K562 (cell line): Measurements from ENCODE around the gene CCDC106. TPM values are rescaled to one million over a fixed set of nuclear protein-coding genes. Genes with fewer than 3 reads are reported as not detected.

ENCODE experiments used
- ATAC-seq: fragments of 200-7000 bp; cut with Tn5 transposase; 3 replicates; pipeline ENCODE4 v1.9.1; 2020; ENCODE audit warnings: moderate library complexity
- BruUV-seq: library from RNA; stranded (reverse); fragments of 400-500 nt; replicated peaks from 2 replicates; lab custom pipeline; 2021; lab: Mats Ljungman, UMichigan
- CTCF ChIA-PET: fragments of 300-600 bp; formaldehyde crosslinking; extraction: SDS; loops from one replicate; lab custom pipeline; 2021; ENCODE audit warnings: low intra/inter-chr PET ratio; lab: Yijun Ruan, JAX
- POLR2A ChIA-PET: fragments of 300-600, 350-650 bp; sonication (Branson Sonifier 250); formaldehyde crosslinking; extraction: SDS; loops from one replicate; lab custom pipeline; 2021; ENCODE audit warnings: antibody characterized with exemption, inconsistent platforms; lab: Yijun Ruan, JAX
- DNase-seq, 4 experiments: peaks; one replicate each; pipeline versions ENCODE4 v3.0.0 to v3.0.0-alpha.2; 2011 to 2018; ENCODE audit warnings: low spot score in 3 of 4, mixed read lengths in 3 of 4; ENCODE audit errors: extremely low read depth in 1 of 4
- FAIRE-seq: peaks from 2 replicates; lab custom pipeline; 2011; peaks lifted over from hg19 to GRCh38; lab: Jason Lieb, UNC
- H2AFZ ChIP-seq: 2 replicates; pipeline ENCODE4 v1.6.0; 2011; ENCODE audit warnings: low read depth, low read length, control low read depth, inconsistent platforms
- H3K27ac ChIP-seq: fragments of 200-600 bp; 3 replicates; pipeline ENCODE4 v1.8.0; 2011; ENCODE audit warnings: low read depth, mild to moderate bottlenecking, control low read depth, inconsistent platforms, low read length, moderate library complexity, mixed read lengths; ENCODE audit errors: extremely low read depth
- H3K27me3 ChIP-seq, 2 experiments: fragments of 300-600 bp in 1 of 2; 2 replicates in 1 of 2; 3 replicates in 1 of 2; pipeline versions ENCODE4 v1.6.0 to v1.8.0; 2011; ENCODE audit warnings: inconsistent platforms in 2 of 2, low read length in 2 of 2, mild to moderate bottlenecking in 1 of 2, mixed read lengths in 1 of 2, moderate library complexity in 1 of 2; ENCODE audit not compliant: control insufficient read depth in 2 of 2, insufficient read depth in 2 of 2
- H3K36me3 ChIP-seq: fragments of 300-600 bp; 3 replicates; pipeline ENCODE4 v1.8.0; 2011; ENCODE audit warnings: mild to moderate bottlenecking, low read length, inconsistent platforms; ENCODE audit not compliant: control insufficient read depth, insufficient read depth
- H3K4me1 ChIP-seq, 2 experiments: fragments of 200-600 bp in 1 of 2; replicated peaks in 1 of 2; 2 replicates in 1 of 2; 3 replicates in 1 of 2; pipeline versions ENCODE4 v1.5.1 to v1.8.0; 2011; ENCODE audit warnings: inconsistent platforms in 2 of 2, low read length in 2 of 2, mild to moderate bottlenecking in 1 of 2, mixed read lengths in 1 of 2, moderate library complexity in 1 of 2; ENCODE audit not compliant: control insufficient read depth in 2 of 2, insufficient read depth in 2 of 2
- H3K4me2 ChIP-seq: 2 replicates; pipeline ENCODE4 v1.6.1; 2011; ENCODE audit warnings: low read length, control low read depth, inconsistent platforms, mixed read lengths; ENCODE audit not compliant: insufficient read depth
- H3K4me3 ChIP-seq: fragments of 200-600 bp; sonication (generic), shearing (Covaris generic); 2 replicates; pipeline ENCODE4 v1.5.1; 2016; ENCODE audit warnings: control low read depth, inconsistent platforms
- H3K79me2 ChIP-seq: fragments of 200-600 bp; 3 replicates; pipeline ENCODE4 v1.8.0; 2011; ENCODE audit warnings: low read length, inconsistent platforms; ENCODE audit not compliant: control insufficient read depth, insufficient read depth
- H3K9ac ChIP-seq, 2 experiments: 2 replicates each; pipeline versions ENCODE4 v1.6.0 to v1.6.1; 2011; ENCODE audit warnings: low read depth in 2 of 2, low read length in 2 of 2, control low read depth in 1 of 2, inconsistent platforms in 1 of 2, mild to moderate bottlenecking in 1 of 2, mixed read lengths in 1 of 2; ENCODE audit not compliant: insufficient read depth in 1 of 2
- H3K9me1 ChIP-seq: one replicate; pipeline ENCODE4 v1.6.0; 2011; ENCODE audit warnings: inconsistent platforms, mild to moderate bottlenecking, low read length, moderate library complexity; ENCODE audit not compliant: control insufficient read depth, insufficient read depth
- H3K9me3 ChIP-seq: replicated peaks from 2 replicates; pipeline ENCODE4 v1.5.1; 2011; ENCODE audit warnings: low read depth, low read length, inconsistent platforms; ENCODE audit not compliant: control insufficient read depth, insufficient read depth
- H4K20me1 ChIP-seq: replicated peaks from 2 replicates; pipeline ENCODE4 v1.6.1; 2011; ENCODE audit warnings: low read length, inconsistent platforms, mixed read lengths; ENCODE audit not compliant: control insufficient read depth, insufficient read depth
- CSDE1 ChIP-seq, 2 experiments: fragments of 450-650 bp; IDR thresholded peaks; 2 replicates each; pipeline ENCODE4 v1.6.1; 2016; ENCODE audit warnings: mild to moderate bottlenecking in 1 of 2
- RBFOX2 ChIP-seq: fragments of 200-400 bp; formaldehyde crosslinking; IDR thresholded peaks from 2 replicates; pipeline ENCODE4 v1.6.1; 2017; ENCODE audit warnings: low read depth, mild to moderate bottlenecking, low read length, moderate library complexity
- ZBTB33 ChIP-seq: sonication (generic); formaldehyde crosslinking; IDR thresholded peaks from 2 replicates; pipeline ENCODE4 v1.8.1; 2023; ENCODE audit warnings: mild to moderate bottlenecking, missing genetic modification reagents
- WGBS: fragments of 100-300 bp; shearing (Covaris generic); methylation state at CpG from one replicate; pipeline ENCODE4 v1.1.6; 2016; ENCODE audit warnings: low coverage, mixed read lengths; ENCODE audit not compliant: insufficient coverage; ENCODE audit errors: missing lambda C conversion rate; 5-methylcytosine and 5-hydroxymethylcytosine counted together
- in situ Hi-C: fragments of 300-500 bp; cut with MboI; formaldehyde crosslinking; loops from 4 replicates; pipeline ENCODE4 v1.15.0; 2018; ENCODE audit warnings: inconsistent platforms, mixed read lengths
- intact Hi-C: fragments of 100-400 bp; cut with micrococcal nuclease; formaldehyde crosslinking; loops from 2 replicates; pipeline ENCODE4 v1.14.2; 2022
- polyA plus RNA-seq, 8 experiments: library from polyadenylated mRNA; depleted of rRNA in 4 of 8; stranded (reverse) in 5 of 8; unstranded in 3 of 8; fragments of >200 nt; fragmentation: Nextera tagmentation in 2 of 8; fragmentation: Illumina TruSeq in 1 of 8; extraction: Ambion mirVana in 2 of 8; extraction: Trizol in 1 of 8; gene quantifications; 2 replicates each; pipeline versions ENCODE4 v1.2.1 to v1.2.3, GENCODE V29; 2011 to 2014; ENCODE audit warnings: inconsistent platforms in 1 of 8, missing spikeins in 1 of 8
- total RNA-seq, 7 experiments: library from RNA; depleted of rRNA in 6 of 7; stranded (reverse); fragments of >200 nt in 6 of 7; fragmentation: Illumina TruSeq in 2 of 7; extraction: Trizol in 2 of 7; gene quantifications; 2 replicates each; pipeline versions ENCODE4 v1.2.1 to v1.2.3, GENCODE V29; 2011 to 2021; ENCODE audit warnings: low replicate concordance in 1 of 7

Gene CCDC106
- total and polyA plus RNA-seq, 9 of the 15 experiments (the other 6 are each of a cell fraction or from before 2014, with no cell fraction given) = 0.10 to 27.5 (median 15.0) TPM; not detected in 1

- TF ChIP-seq RBFOX2 (0 out of 2 replicates have a peak, but pooled peaks have one; percentile 32), CSDE1 (IDR thresholded peaks at IDR 0.05) (no peak), ZBTB33 (CRISPR knock-in tag) (peak; percentile 94)
- TF ChIP-seq, all 486 proteins: peak for 2
- Histone ChIP-seq H3K4me3 (no peak overlapping the region), H3K9me1 (no peaks in the 10 kb centered on the region), H3K27ac (no peak overlapping the region), H3K27me3 (no peaks in the 10 kb centered on the region), H3K9me3 (no peaks in the 10 kb centered on the region), H3K79me2 (peaks cover 6% of the 10 kb centered on the region; the same call in 1 of the 3 replicates), H4K20me1 (no peaks in the 10 kb centered on the region), H3K36me3 (peaks cover 31% of the 10 kb centered on the region; the same call in 2 of the 3 replicates), H3K9ac (no peak overlapping the region), H3K4me1 (peaks cover 0 to 5% of the 10 kb centered on the region in 2 experiments; a peak in 2 of 5 replicates), H3K4me2 (no peak overlapping the region), H2AFZ (no peak overlapping the region)
- no peak for FAIRE-seq
- ChIA-PET CTCF (no interaction called here), POLR2A (interaction anchor here (0.5 to 1.7 kb wide), 3 partner anchors 11 to 315 kb away, joined by 3 to 6 read pairs (median 4); no protein-coding TSS in a partner anchor)
- WGBS = 96% methylated on average over 43 of the region's 88 CpGs
- no peak for DNase-seq
- no peak for ATAC-seq
- no TSS peak for BruUV-seq
- in situ Hi-C loops = no loop called here
- intact Hi-C loops = no loop called here
These were observed 32.2 kb upstream of the CCDC106 start for GRCh38 chr19:55615543-55616394.
